ENCODE results near the gene CYS1. TPM values are rescaled to one million over a fixed set of nuclear protein-coding genes. Genes with fewer than 3 reads are reported as not detected.

Gene CYS1
- polyA plus RNA-seq, 3 donors = not detected

GRCh38 chr2:10062931-10063365 lies 17.3 kb downstream of the CYS1 start:
- H3K36me3 ChIP-seq (replicated peaks in 1 of 2; ENCODE audit: control insufficient read depth in 1 of 2, insufficient read depth in 2 of 2, low read length in 2 of 2) = no peaks in the 10 kb centered on the region
- H4K20me1 ChIP-seq (ENCODE audit: insufficient read depth, low read length) = no peaks in the 10 kb centered on the region
- no peak for DNase-seq
- H2AFZ ChIP-seq (ENCODE audit: insufficient read depth, low read depth, low read length, poor library complexity, severe bottlenecking) = no peak overlapping the region
- Mint-ChIP-seq H3K9me3 (peaks cover 0 to 5% (median 0%) of the 10 kb centered on the region in 7 donors), H3K36me3 (no peaks in the 10 kb centered on the region), H3K27me3 (ENCODE audit: low read depth in 3 of 3) (peaks cover 8 to 19% (median 10%) of the 10 kb centered on the region in 3 donors), H3K27ac (peak overlapping the region in 2 of 7 donors; percentile 64 to 71), H3K4me1 (peaks cover 12% of the 10 kb centered on the region), H3K4me3 (no peak overlapping the region)
- H3K4me1 ChIP-seq (ENCODE audit: control insufficient read depth in 1 of 2, insufficient read depth in 2 of 2, low read length in 2 of 2) = peaks cover 10 to 12% of the 10 kb centered on the region in 2 donors
- H3K79me2 ChIP-seq (ENCODE audit: insufficient read depth, low read length) = no peaks in the 10 kb centered on the region
- H3K9me3 ChIP-seq (replicated peaks in 1 of 2; ENCODE audit: control insufficient read depth in 1 of 2, insufficient read depth in 1 of 2, low read length in 2 of 2) = no peaks in the 10 kb centered on the region
- H3K27ac ChIP-seq (ENCODE audit: low read depth in 1 of 2, low read length in 2 of 2) = no peak overlapping the region
- TF ChIP-seq CTCF (IDR thresholded peaks at IDR 0.05) = no peak
- H3K9ac ChIP-seq (ENCODE audit: insufficient read depth, low read length, poor library complexity, severe bottlenecking) = no peak overlapping the region
- no peak overlapping the region for H3K4me3 ChIP-seq (replicated peaks in 1 of 3; ENCODE audit: low read depth in 2 of 3, low read length in 3 of 3)
- WGBS (ENCODE audit: insufficient coverage) = 73% methylated on average over 8 of the region's 10 CpGs
- intact Hi-C loops (cut with micrococcal nuclease) = no loop called here
- H3K27me3 ChIP-seq (ENCODE audit: control insufficient read depth in 2 of 2, insufficient read depth in 2 of 2, low read length in 2 of 2) = no peaks in the 10 kb centered on the region
- no peak overlapping the region for H3K4me2 ChIP-seq (replicated peaks; ENCODE audit: extremely low read depth, low read length, poor library complexity, severe bottlenecking)

GRCh38 chr2:10061221-10061925 lies 18.8 kb downstream of the CYS1 start:
- Mint-ChIP-seq H3K27ac (no peak overlapping the region), H3K36me3 (no peaks in the 10 kb centered on the region), H3K27me3 (ENCODE audit: low read depth in 3 of 3) (peaks cover 8 to 21% (median 9%) of the 10 kb centered on the region in 3 donors), H3K4me1 (peaks cover 23% of the 10 kb centered on the region), H3K9me3 (peaks cover 0 to 5% (median 0%) of the 10 kb centered on the region in 7 donors), H3K4me3 (no peak overlapping the region)
- no peaks in the 10 kb centered on the region for H4K20me1 ChIP-seq (ENCODE audit: insufficient read depth, low read length)
- no peak overlapping the region for H3K27ac ChIP-seq (ENCODE audit: low read depth in 1 of 2, low read length in 2 of 2)
- no peak for DNase-seq
- WGBS (ENCODE audit: insufficient coverage) = no CpG with 5 or more reads among the region's 9 CpGs
- H3K27me3 ChIP-seq (ENCODE audit: control insufficient read depth in 2 of 2, insufficient read depth in 2 of 2, low read length in 2 of 2) = no peaks in the 10 kb centered on the region
- TF ChIP-seq CTCF (IDR thresholded peaks at IDR 0.05) = no peak
- peaks cover 19 to 22% of the 10 kb centered on the region in 2 donors for H3K4me1 ChIP-seq (ENCODE audit: control insufficient read depth in 1 of 2, insufficient read depth in 2 of 2, low read length in 2 of 2)
- H3K36me3 ChIP-seq (replicated peaks in 1 of 2; ENCODE audit: control insufficient read depth in 1 of 2, insufficient read depth in 2 of 2, low read length in 2 of 2) = no peaks in the 10 kb centered on the region
- no peak overlapping the region for H2AFZ ChIP-seq (ENCODE audit: insufficient read depth, low read depth, low read length, poor library complexity, severe bottlenecking)
- no peak overlapping the region for H3K9ac ChIP-seq (ENCODE audit: insufficient read depth, low read length, poor library complexity, severe bottlenecking)
- intact Hi-C loops (cut with micrococcal nuclease) = no loop called here
- no peaks in the 10 kb centered on the region for H3K9me3 ChIP-seq (replicated peaks in 1 of 2; ENCODE audit: control insufficient read depth in 1 of 2, insufficient read depth in 1 of 2, low read length in 2 of 2)
- no peaks in the 10 kb centered on the region for H3K79me2 ChIP-seq (ENCODE audit: insufficient read depth, low read length)
- H3K4me2 ChIP-seq (replicated peaks; ENCODE audit: extremely low read depth, low read length, poor library complexity, severe bottlenecking) = no peak overlapping the region
- no peak overlapping the region for H3K4me3 ChIP-seq (replicated peaks in 1 of 3; ENCODE audit: low read depth in 2 of 3, low read length in 3 of 3)

All from CD14-positive monocyte (primary cell).